A549 (cell line): ENCODE measurements around the gene NHEJ1.

ENCODE experiments used
- CBX8 ChIP-seq: fragments of 200-600 bp; sonication (generic); IDR thresholded peaks from 2 replicates; pipeline ENCODE4 v1.6.1; 2016
- CEBPB ChIP-seq, 2 experiments: fragments of >200 bp in 1 of 2; sonication (Bioruptor Twin) in 1 of 2; formaldehyde crosslinking in 1 of 2; IDR thresholded peaks; 2 replicates each; pipeline ENCODE4 v1.6.1; 2012 to 2016
- CHD2 ChIP-seq: fragments of 150-350 bp; IDR thresholded peaks from 2 replicates; pipeline ENCODE4 v1.6.1; 2014; ENCODE audit warnings: low read length; ENCODE audit not compliant: partially characterized antibody
- EHMT2 ChIP-seq: fragments of 200-600 bp; sonication (generic); IDR thresholded peaks from 2 replicates; pipeline ENCODE4 v1.6.1; 2016; ENCODE audit warnings: antibody characterized with exemption, low read depth, mild to moderate bottlenecking, moderate library complexity
- FOSL2 ChIP-seq, 2 experiments: fragments of 450-650 bp in 1 of 2; fragments of >200 bp in 1 of 2; sonication (Bioruptor Twin) in 1 of 2; formaldehyde crosslinking; IDR thresholded peaks; 2 replicates each; pipeline versions ENCODE4 v1.5.0 to v1.6.1; 2016 to 2020; ENCODE audit warnings: mild to moderate bottlenecking in 1 of 2, moderate library complexity in 1 of 2
- HDAC2 ChIP-seq: fragments of 200-600 bp; sonication (generic); IDR thresholded peaks from 2 replicates; pipeline ENCODE4 v1.6.1; 2016
- MAFK ChIP-seq: fragments of 450-650 bp; IDR thresholded peaks from 2 replicates; pipeline ENCODE4 v1.6.1; 2014; ENCODE audit not compliant: partially characterized antibody
- NR3C1 ChIP-seq: fragments of >200 bp; sonication (Bioruptor Twin); formaldehyde crosslinking; IDR thresholded peaks from 3 replicates; pipeline ENCODE4 v1.6.1; 2017
- POLR2A ChIP-seq: IDR thresholded peaks from 2 replicates; pipeline ENCODE4 v1.6.1; 2012; ENCODE audit warnings: mild to moderate bottlenecking, low read length
- REST ChIP-seq: fragments of 200-600 bp; sonication (generic); IDR thresholded peaks from 2 replicates; pipeline ENCODE4 v1.6.1; 2016; ENCODE audit warnings: antibody characterized with exemption, mild to moderate bottlenecking, moderate library complexity
- RNF2 ChIP-seq: fragments of 200-600 bp; sonication (generic); IDR thresholded peaks from 2 replicates; pipeline ENCODE4 v1.6.1; 2016; ENCODE audit warnings: low read depth, mild to moderate bottlenecking, antibody characterized with exemption, moderate library complexity, borderline replicate concordance
- TF ChIP-seq, protein P1 (sequence below): fragments of >200 bp; sonication (Bioruptor Twin); formaldehyde crosslinking; IDR thresholded peaks from 3 replicates; pipeline ENCODE4 v1.5.1; 2016

- TF ChIP-seq REST (no peak), FOSL2 (IDR thresholded peaks at IDR 0.05) (no peak), FOSL2 (CRISPR knock-in tag; IDR thresholded peaks at IDR 0.05) (no peak), NR3C1 (no peak), CBX8 (no peak), HDAC2 (no peak), CEBPB (IDR thresholded peaks at IDR 0.05) (no peak), RNF2 (no peak), CHD2 (no peak), MAFK (no peak), POLR2A (no peak), EHMT2 (no peak)
- TF ChIP-seq, protein P1, sequence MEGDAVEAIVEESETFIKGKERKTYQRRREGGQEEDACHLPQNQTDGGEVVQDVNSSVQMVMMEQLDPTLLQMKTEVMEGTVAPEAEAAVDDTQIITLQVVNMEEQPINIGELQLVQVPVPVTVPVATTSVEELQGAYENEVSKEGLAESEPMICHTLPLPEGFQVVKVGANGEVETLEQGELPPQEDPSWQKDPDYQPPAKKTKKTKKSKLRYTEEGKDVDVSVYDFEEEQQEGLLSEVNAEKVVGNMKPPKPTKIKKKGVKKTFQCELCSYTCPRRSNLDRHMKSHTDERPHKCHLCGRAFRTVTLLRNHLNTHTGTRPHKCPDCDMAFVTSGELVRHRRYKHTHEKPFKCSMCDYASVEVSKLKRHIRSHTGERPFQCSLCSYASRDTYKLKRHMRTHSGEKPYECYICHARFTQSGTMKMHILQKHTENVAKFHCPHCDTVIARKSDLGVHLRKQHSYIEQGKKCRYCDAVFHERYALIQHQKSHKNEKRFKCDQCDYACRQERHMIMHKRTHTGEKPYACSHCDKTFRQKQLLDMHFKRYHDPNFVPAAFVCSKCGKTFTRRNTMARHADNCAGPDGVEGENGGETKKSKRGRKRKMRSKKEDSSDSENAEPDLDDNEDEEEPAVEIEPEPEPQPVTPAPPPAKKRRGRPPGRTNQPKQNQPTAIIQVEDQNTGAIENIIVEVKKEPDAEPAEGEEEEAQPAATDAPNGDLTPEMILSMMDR = no peak
Measured at GRCh38 chr2:219086196-219086595, 74.4 kb downstream of the NHEJ1 start.
